ENCODE results near the gene PNKD.

GRCh38 chr2:218285604-218286003 lies 15.3 kb downstream of the PNKD start:
- no peak for TF ChIP-seq CTCF (IDR thresholded peaks at IDR 0.05; ENCODE audit: low read depth, low read length, poor library complexity, severe bottlenecking)
- TF ChIP-seq EZH2phosphoT487 (IDR thresholded peaks at IDR 0.05; ENCODE audit: borderline replicate concordance, low read length): no peak
